Panc1 (cell line): ENCODE measurements around the gene PLXND1.

ENCODE experiments used
- POLR2AphosphoS5 ChIP-seq: IDR thresholded peaks from 2 replicates; pipeline ENCODE4 v1.6.1; 2012; ENCODE audit warnings: mild to moderate bottlenecking, low read depth, low read length, moderate library complexity
- TF ChIP-seq, protein P1 (sequence below): fragments of 450-650 bp; IDR thresholded peaks from 2 replicates; pipeline ENCODE4 v1.5.1; 2017; ENCODE audit warnings: mild to moderate bottlenecking

- TF ChIP-seq, protein P1, sequence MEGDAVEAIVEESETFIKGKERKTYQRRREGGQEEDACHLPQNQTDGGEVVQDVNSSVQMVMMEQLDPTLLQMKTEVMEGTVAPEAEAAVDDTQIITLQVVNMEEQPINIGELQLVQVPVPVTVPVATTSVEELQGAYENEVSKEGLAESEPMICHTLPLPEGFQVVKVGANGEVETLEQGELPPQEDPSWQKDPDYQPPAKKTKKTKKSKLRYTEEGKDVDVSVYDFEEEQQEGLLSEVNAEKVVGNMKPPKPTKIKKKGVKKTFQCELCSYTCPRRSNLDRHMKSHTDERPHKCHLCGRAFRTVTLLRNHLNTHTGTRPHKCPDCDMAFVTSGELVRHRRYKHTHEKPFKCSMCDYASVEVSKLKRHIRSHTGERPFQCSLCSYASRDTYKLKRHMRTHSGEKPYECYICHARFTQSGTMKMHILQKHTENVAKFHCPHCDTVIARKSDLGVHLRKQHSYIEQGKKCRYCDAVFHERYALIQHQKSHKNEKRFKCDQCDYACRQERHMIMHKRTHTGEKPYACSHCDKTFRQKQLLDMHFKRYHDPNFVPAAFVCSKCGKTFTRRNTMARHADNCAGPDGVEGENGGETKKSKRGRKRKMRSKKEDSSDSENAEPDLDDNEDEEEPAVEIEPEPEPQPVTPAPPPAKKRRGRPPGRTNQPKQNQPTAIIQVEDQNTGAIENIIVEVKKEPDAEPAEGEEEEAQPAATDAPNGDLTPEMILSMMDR: no peak
- TF ChIP-seq POLR2AphosphoS5: no peak
These were observed 47.7 kb upstream of the PLXND1 start for GRCh38 chr3:129654131-129654530.
